Measurements from ENCODE around the gene PLXNB1.
"Not testable (repeated sequence)": the region's sequence is repeated elsewhere in the genome, so short reads cannot be mapped to it uniquely, and the experiment has no call there.

The PLXNB1 gene

GRCh38 chr3:48463703-48464102 is 33.8 kb upstream of the PLXNB1 start:
- no peak for DNase-seq (ENCODE audit: extremely low read depth, low read depth)
- H3K4me3 ChIP-seq (replicated peaks; ENCODE audit: low read depth, low read length): no peak overlapping the region
- no peak for TF ChIP-seq CTCF (IDR thresholded peaks at IDR 0.05; ENCODE audit: low read depth, low read length, missing control alignments)

GRCh38 chr3:48461767-48462166 is 31.9 kb upstream of the PLXNB1 start:
- DNase-seq (ENCODE audit: extremely low read depth, low read depth); H3K4me3 ChIP-seq (replicated peaks; ENCODE audit: low read depth, low read length): not testable (repeated sequence)

GRCh38 chr3:48460517-48460902 is 30.6 kb upstream of the PLXNB1 start:
- H3K4me3 ChIP-seq (replicated peaks; ENCODE audit: low read depth, low read length): no peak overlapping the region
- no peak for DNase-seq (ENCODE audit: extremely low read depth, low read depth)
- no peak for TF ChIP-seq CTCF (IDR thresholded peaks at IDR 0.05; ENCODE audit: low read depth, low read length, missing control alignments)

DNA sequence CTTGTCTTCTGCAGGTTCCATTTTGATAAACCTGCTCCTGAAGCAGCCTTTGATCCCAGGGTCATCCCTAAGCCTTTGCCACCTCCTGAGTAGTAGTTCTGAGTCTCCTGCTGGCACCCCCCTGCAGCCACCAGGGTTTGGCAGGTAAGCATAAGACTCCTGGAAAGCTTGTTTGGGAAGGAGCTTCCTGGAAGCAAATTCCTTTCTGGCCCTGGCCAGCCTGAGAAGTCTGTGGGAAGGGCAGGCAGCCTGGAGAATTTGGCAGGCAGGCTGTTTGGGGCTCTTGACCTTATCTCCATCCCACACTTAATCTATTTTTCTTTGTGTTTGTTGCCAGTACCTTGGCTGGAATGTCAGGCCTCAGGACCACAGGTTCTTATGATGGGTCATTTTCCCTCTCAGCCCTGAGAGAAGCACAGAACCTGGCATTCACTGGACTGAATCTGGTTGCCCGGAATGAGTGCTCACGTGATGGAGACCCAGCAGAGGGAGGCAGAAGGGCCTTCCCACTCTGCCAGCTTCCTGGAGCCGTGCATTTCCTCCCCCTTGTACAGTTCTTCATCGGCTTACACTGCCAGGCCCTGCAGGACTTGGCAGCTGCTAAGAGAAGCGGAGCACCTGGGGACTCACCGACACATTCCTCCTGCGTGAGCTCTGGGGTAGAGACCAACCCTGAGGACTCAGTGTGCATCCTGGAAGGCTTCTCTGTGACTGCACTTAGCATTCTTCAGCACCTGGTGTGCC is 30.1 kb upstream of the PLXNB1 start:
- no peak for DNase-seq (ENCODE audit: extremely low read depth, low read depth)
- no peak overlapping the region for H3K4me3 ChIP-seq (replicated peaks; ENCODE audit: low read depth, low read length)
- TF ChIP-seq CTCF (IDR thresholded peaks at IDR 0.05; ENCODE audit: low read depth, low read length, missing control alignments): no peak

DNA sequence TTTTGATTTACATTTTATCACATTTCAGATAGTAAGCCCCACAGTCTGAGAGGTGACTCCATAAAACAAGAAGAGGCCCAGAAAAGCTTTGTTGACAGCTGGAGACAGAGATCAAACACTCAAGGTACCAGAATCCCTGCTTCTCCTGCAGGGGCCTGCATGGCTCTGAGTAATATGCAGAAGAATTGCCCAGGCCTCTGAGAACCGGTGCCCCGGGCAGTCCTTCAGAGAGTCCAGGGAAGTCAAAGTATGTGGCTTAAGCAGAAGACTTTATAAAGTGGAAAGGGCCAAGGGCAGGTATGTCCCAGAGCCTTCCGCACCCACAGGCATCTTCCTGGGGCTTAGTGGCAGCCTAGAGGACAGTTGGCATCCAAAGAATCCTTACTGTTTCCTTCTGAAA is 29.4 kb upstream of the PLXNB1 start:
- no peak for DNase-seq (ENCODE audit: extremely low read depth, low read depth)
- no peak overlapping the region for H3K4me3 ChIP-seq (replicated peaks; ENCODE audit: low read depth, low read length)
- TF ChIP-seq CTCF (IDR thresholded peaks at IDR 0.05; ENCODE audit: low read depth, low read length, missing control alignments): no peak

DNA sequence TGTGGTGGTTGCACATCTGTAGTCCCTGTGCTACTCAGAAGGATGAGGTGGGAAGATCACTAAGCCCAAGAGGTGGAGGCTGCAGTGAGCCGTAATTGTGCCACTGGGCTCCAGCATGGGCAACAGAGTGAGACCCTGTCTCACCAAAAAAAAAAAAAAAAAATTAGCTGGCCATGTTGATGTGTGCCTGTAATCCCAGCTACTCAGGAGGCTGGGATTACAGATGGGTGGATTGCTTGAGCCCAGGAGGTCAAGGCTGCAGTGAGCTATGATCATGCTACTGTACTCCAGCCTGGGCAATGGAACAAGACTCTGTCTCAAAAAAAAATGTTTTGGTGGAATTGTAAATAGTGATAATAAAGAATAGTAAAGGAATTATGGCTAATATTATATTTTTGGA is 26.6 kb upstream of the PLXNB1 start:
- no peak for DNase-seq (ENCODE audit: extremely low read depth, low read depth)
- no peak for TF ChIP-seq CTCF (IDR thresholded peaks at IDR 0.05; ENCODE audit: low read depth, low read length, missing control alignments)
- no peak overlapping the region for H3K4me3 ChIP-seq (replicated peaks; ENCODE audit: low read depth, low read length)

- no peak for DNase-seq (ENCODE audit: extremely low read depth, low read depth)
- H3K4me3 ChIP-seq (replicated peaks; ENCODE audit: low read depth, low read length): no peak overlapping the region
- no peak for TF ChIP-seq CTCF (IDR thresholded peaks at IDR 0.05; ENCODE audit: low read depth, low read length, missing control alignments)
Measured at GRCh38 chr3:48451270-48451669, 21.4 kb upstream of the PLXNB1 start.
